Neural cell (in vitro differentiated cells): ENCODE results near the gene CEP126.

ENCODE experiments used
- EP300 ChIP-seq: fragments of 450-650 bp; conservative IDR thresholded peaks from 2 replicates; pipeline ENCODE4 v1.6.1; 2014; ENCODE audit warnings: antibody characterized with exemption, mild to moderate bottlenecking, moderate library complexity; ENCODE audit not compliant: poor library complexity, severe bottlenecking
- TF ChIP-seq, protein P1 (sequence below): fragments of 450-650 bp; IDR thresholded peaks from 2 replicates; pipeline ENCODE4 v1.5.1; 2014; ENCODE audit warnings: antibody characterized with exemption, mild to moderate bottlenecking, moderate library complexity; ENCODE audit not compliant: poor library complexity, severe bottlenecking

DNA sequence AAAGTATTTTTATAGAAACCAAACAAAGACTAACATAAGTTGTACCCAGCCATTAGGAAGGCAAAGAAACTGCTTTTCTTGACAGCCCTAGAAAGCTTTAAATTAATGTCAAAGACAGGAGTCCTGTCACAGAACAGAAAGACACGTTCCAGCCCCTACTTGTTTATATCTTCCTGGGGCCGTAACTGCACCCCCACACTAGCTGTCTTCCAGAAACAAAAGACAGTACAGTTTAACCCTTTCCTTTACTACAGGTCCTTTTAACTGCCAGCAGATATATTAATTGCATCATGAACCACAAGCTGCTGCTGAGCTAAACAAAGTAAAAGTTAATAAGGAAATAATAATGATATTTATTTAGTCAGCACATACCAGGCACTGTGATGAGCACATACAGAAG, 112.1 kb downstream of the CEP126 start:
- TF ChIP-seq, protein P1, sequence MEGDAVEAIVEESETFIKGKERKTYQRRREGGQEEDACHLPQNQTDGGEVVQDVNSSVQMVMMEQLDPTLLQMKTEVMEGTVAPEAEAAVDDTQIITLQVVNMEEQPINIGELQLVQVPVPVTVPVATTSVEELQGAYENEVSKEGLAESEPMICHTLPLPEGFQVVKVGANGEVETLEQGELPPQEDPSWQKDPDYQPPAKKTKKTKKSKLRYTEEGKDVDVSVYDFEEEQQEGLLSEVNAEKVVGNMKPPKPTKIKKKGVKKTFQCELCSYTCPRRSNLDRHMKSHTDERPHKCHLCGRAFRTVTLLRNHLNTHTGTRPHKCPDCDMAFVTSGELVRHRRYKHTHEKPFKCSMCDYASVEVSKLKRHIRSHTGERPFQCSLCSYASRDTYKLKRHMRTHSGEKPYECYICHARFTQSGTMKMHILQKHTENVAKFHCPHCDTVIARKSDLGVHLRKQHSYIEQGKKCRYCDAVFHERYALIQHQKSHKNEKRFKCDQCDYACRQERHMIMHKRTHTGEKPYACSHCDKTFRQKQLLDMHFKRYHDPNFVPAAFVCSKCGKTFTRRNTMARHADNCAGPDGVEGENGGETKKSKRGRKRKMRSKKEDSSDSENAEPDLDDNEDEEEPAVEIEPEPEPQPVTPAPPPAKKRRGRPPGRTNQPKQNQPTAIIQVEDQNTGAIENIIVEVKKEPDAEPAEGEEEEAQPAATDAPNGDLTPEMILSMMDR, result no peak
- no peak for TF ChIP-seq EP300
